Fibroblast of pulmonary artery (primary cell): ENCODE data around the gene ROBO1.
"Not testable (repeated sequence)": the region's sequence is repeated elsewhere in the genome, so short reads cannot be mapped to it uniquely, and the experiment has no call there.

Source experiments
- DNase-seq: peaks from one replicate; pipeline ENCODE4 v3.0.0-alpha.2; 2010; ENCODE audit warnings: low read depth
- H3K4me3 ChIP-seq: replicated peaks from 2 replicates; pipeline ENCODE4 v1.5.1; 2011; ENCODE audit warnings: low read depth, mild to moderate bottlenecking, control low read depth, low read length, moderate library complexity
- CTCF ChIP-seq: IDR thresholded peaks from 2 replicates; pipeline ENCODE4 v1.5.1; 2011; ENCODE audit warnings: mild to moderate bottlenecking, control low read depth, low read length, inconsistent platforms; ENCODE audit errors: missing control alignments

Gene ROBO1

GRCh38 chr3:78893161-78893560 is 874.6 kb downstream of the ROBO1 start:
- no peak for DNase-seq
- no peak overlapping the region for H3K4me3 ChIP-seq
- no peak for TF ChIP-seq CTCF

- H3K4me3 ChIP-seq, result no peak overlapping the region
- TF ChIP-seq CTCF, result no peak
- DNase-seq, result no peak
Measured at GRCh38 chr3:78889348-78889747, 878.5 kb downstream of the ROBO1 start.

GRCh38 chr3:78888635-78889034 is 879.2 kb downstream of the ROBO1 start:
- no peak overlapping the region for H3K4me3 ChIP-seq
- DNase-seq, result no peak
- no peak for TF ChIP-seq CTCF

- DNase-seq, result peak; percentile 44
- no peak overlapping the region for H3K4me3 ChIP-seq
- no peak for TF ChIP-seq CTCF
Measured at GRCh38 chr3:78887547-78888011, 880.2 kb downstream of the ROBO1 start.

GRCh38 chr3:78887029-78887428 is 880.8 kb downstream of the ROBO1 start:
- H3K4me3 ChIP-seq, result no peak overlapping the region
- DNase-seq, result peak; percentile 76
- no peak for TF ChIP-seq CTCF

- DNase-seq, H3K4me3 ChIP-seq: not testable (repeated sequence)
Measured at GRCh38 chr3:78884567-78884966, 883.2 kb downstream of the ROBO1 start.

- no peak for DNase-seq
- H3K4me3 ChIP-seq, result no peak overlapping the region
- no peak for TF ChIP-seq CTCF
Measured at GRCh38 chr3:78882251-78882650, 885.5 kb downstream of the ROBO1 start.
